ENCODE results near the gene LYRM1. TPM values are rescaled to one million over a fixed set of nuclear protein-coding genes. Genes with fewer than 3 reads are reported as not detected.
A peak's percentile ranks its signal among the peaks of the same experiment; 100 is the strongest.

The LYRM1 gene
- total RNA-seq, 1 donor from 2014 or later: 24.1 TPM

DNA sequence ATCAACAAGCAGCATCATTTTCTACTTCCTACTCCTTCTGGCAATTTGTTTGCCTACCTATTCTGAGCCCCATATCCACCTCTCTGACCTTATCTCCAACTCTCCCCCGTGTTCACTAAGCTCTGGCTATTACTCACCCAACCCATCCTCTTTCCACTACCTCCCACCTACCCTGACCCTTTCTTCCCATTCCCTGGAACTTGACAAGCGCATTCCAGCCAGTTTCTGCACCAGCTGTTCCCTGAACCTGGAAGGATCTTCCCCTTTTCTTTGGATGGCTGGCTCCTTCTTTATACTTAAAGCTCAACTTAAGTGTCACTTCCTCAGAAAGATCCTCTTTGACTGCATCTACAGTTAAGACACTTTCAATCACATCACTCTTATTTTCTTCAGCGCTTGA is 2.6 kb upstream of the LYRM1 start:
- peaks cover 25% of the 10 kb centered on the region for H3K36me3 ChIP-seq (ENCODE audit: insufficient read depth, low read length)
- H3K79me2 ChIP-seq (ENCODE audit: insufficient read depth, low read length): peaks cover 91% of the 10 kb centered on the region
- FAIRE-seq (no peak), DNase-seq (ENCODE audit: low read depth) (peak; percentile 38)
- no peaks in the 10 kb centered on the region for H3K27me3 ChIP-seq (ENCODE audit: insufficient read depth, low read length)
- peak overlapping the region; percentile 99 for H3K4me3 Mint-ChIP-seq (ENCODE audit: unreplicated experiment)
- H3K27ac ChIP-seq (ENCODE audit: low read depth, low read length): no peak overlapping the region
- H3K36me3 Mint-ChIP-seq (ENCODE audit: low read depth, unreplicated experiment): peaks cover 5% of the 10 kb centered on the region
- H3K4me2 ChIP-seq (ENCODE audit: low read length): peak overlapping the region; percentile 99
- peak overlapping the region; percentile 100 for H3K27ac Mint-ChIP-seq (ENCODE audit: unreplicated experiment)
- H3K4me3 ChIP-seq (ENCODE audit: insufficient read depth, low read depth, low read length): peak overlapping the region; percentile 12
- peaks cover 60% of the 10 kb centered on the region for H4K20me1 ChIP-seq (ENCODE audit: insufficient read depth, low read length)
- H3K9me3 ChIP-seq (ENCODE audit: insufficient read depth, low read depth, low read length): no peaks in the 10 kb centered on the region
- H3K4me1 ChIP-seq (ENCODE audit: insufficient read depth, low read length): peaks cover 32% of the 10 kb centered on the region
- no peaks in the 10 kb centered on the region for H3K27me3 Mint-ChIP-seq (ENCODE audit: low read depth, unreplicated experiment)
- TF ChIP-seq EZH2 (IDR thresholded peaks at IDR 0.05; ENCODE audit: insufficient read depth, low read length) (no peak), CTCF (IDR thresholded peaks at IDR 0.05; ENCODE audit: insufficient read depth, low read depth, low read length) (no peak)
- peaks cover 40% of the 10 kb centered on the region for H3K4me1 Mint-ChIP-seq (ENCODE audit: low read depth, unreplicated experiment)
- H3K9ac ChIP-seq (ENCODE audit: low read length): no peak overlapping the region
- no peak overlapping the region for H2AFZ ChIP-seq (ENCODE audit: low read depth, low read length)
- no peaks in the 10 kb centered on the region for H3K9me3 Mint-ChIP-seq (ENCODE audit: unreplicated experiment)

- peaks cover 21% of the 10 kb centered on the region for H3K36me3 ChIP-seq (ENCODE audit: insufficient read depth, low read length)
- peaks cover 3% of the 10 kb centered on the region for H3K36me3 Mint-ChIP-seq (ENCODE audit: low read depth, unreplicated experiment)
- DNase-seq (ENCODE audit: low read depth) (peak; percentile 91), FAIRE-seq (peak; percentile 45)
- H3K79me2 ChIP-seq (ENCODE audit: insufficient read depth, low read length): peaks cover 85% of the 10 kb centered on the region
- H3K27me3 ChIP-seq (ENCODE audit: insufficient read depth, low read length): no peaks in the 10 kb centered on the region
- H4K20me1 ChIP-seq (ENCODE audit: insufficient read depth, low read length): peaks cover 48% of the 10 kb centered on the region
- H3K4me2 ChIP-seq (ENCODE audit: low read length): peak overlapping the region; percentile 99
- H3K4me3 ChIP-seq (ENCODE audit: insufficient read depth, low read depth, low read length): peak overlapping the region; percentile 88
- peak overlapping the region; percentile 95 for H3K9ac ChIP-seq (ENCODE audit: low read length)
- peak overlapping the region; percentile 100 for H3K27ac ChIP-seq (ENCODE audit: low read depth, low read length)
- no peaks in the 10 kb centered on the region for H3K27me3 Mint-ChIP-seq (ENCODE audit: low read depth, unreplicated experiment)
- H3K4me1 Mint-ChIP-seq (ENCODE audit: low read depth, unreplicated experiment): peaks cover 50% of the 10 kb centered on the region
- H2AFZ ChIP-seq (ENCODE audit: low read depth, low read length): no peak overlapping the region
- H3K4me1 ChIP-seq (ENCODE audit: insufficient read depth, low read length): peaks cover 40% of the 10 kb centered on the region
- no peak for TF ChIP-seq EZH2 (IDR thresholded peaks at IDR 0.05; ENCODE audit: insufficient read depth, low read length)
- TF ChIP-seq CTCF (IDR thresholded peaks at IDR 0.05; ENCODE audit: insufficient read depth, low read depth, low read length): no peak
- H3K4me3 Mint-ChIP-seq (ENCODE audit: unreplicated experiment): peak overlapping the region; percentile 99
- H3K9me3 Mint-ChIP-seq (ENCODE audit: unreplicated experiment): no peaks in the 10 kb centered on the region
- no peaks in the 10 kb centered on the region for H3K9me3 ChIP-seq (ENCODE audit: insufficient read depth, low read depth, low read length)
- H3K27ac Mint-ChIP-seq (ENCODE audit: unreplicated experiment): peak overlapping the region; percentile 100
Observed at GRCh38 chr16:20899071-20899470, 1.5 kb upstream of the LYRM1 start.

GRCh38 chr16:20899477-20900298 is 883 bp upstream of the LYRM1 start:
- Histone ChIP-seq H3K4me1 (ENCODE audit: insufficient read depth, low read length) (peaks cover 46% of the 10 kb centered on the region), H3K27me3 (ENCODE audit: insufficient read depth, low read length) (no peaks in the 10 kb centered on the region), H3K4me2 (ENCODE audit: low read length) (peak overlapping the region; percentile 99), H3K4me3 (ENCODE audit: insufficient read depth, low read depth, low read length) (peak overlapping the region; percentile 88), H4K20me1 (ENCODE audit: insufficient read depth, low read length) (peaks cover 42% of the 10 kb centered on the region), H3K9ac (ENCODE audit: low read length) (peak overlapping the region; percentile 95), H3K79me2 (ENCODE audit: insufficient read depth, low read length) (peaks cover 79% of the 10 kb centered on the region), H3K27ac (ENCODE audit: low read depth, low read length) (peak overlapping the region; percentile 100), H3K9me3 (ENCODE audit: insufficient read depth, low read depth, low read length) (no peaks in the 10 kb centered on the region), H3K36me3 (ENCODE audit: insufficient read depth, low read length) (peaks cover 16% of the 10 kb centered on the region), H2AFZ (ENCODE audit: low read depth, low read length) (no peak overlapping the region)
- Mint-ChIP-seq H3K4me3 (ENCODE audit: unreplicated experiment) (peak overlapping the region; percentile 99), H3K27ac (ENCODE audit: unreplicated experiment) (peak overlapping the region; percentile 100), H3K36me3 (ENCODE audit: low read depth, unreplicated experiment) (peaks cover 3% of the 10 kb centered on the region), H3K9me3 (ENCODE audit: unreplicated experiment) (no peaks in the 10 kb centered on the region), H3K27me3 (ENCODE audit: low read depth, unreplicated experiment) (no peaks in the 10 kb centered on the region), H3K4me1 (ENCODE audit: low read depth, unreplicated experiment) (peaks cover 56% of the 10 kb centered on the region)
- no peak for TF ChIP-seq EZH2 (IDR thresholded peaks at IDR 0.05; ENCODE audit: insufficient read depth, low read length)
- no peak for TF ChIP-seq CTCF (IDR thresholded peaks at IDR 0.05; ENCODE audit: insufficient read depth, low read depth, low read length)
- no peak for DNase-seq (ENCODE audit: low read depth)
- FAIRE-seq: no peak
